ENCODE measurements around the gene FKBP6. TPM values are rescaled to one million over a fixed set of nuclear protein-coding genes. Genes with fewer than 3 reads are reported as not detected.
A peak's percentile ranks its signal among the peaks of the same experiment; 100 is the strongest.
"Not testable (repeated sequence)": the region's sequence is repeated elsewhere in the genome, so short reads cannot be mapped to it uniquely, and the experiment has no call there.

The FKBP6 gene
- not detected for polyA plus RNA-seq (ENCODE audit: low read depth in 6 of 6)

- Mint-ChIP-seq H3K4me1 (peaks cover 15 to 26% (median 15%) of the 10 kb centered on the region in 3 donors), H3K4me3 (peak within 1 kb of the TSS in 1 of 8 donors; percentile 53), H3K27ac (peak within 1 kb of the TSS in 3 of 6 donors; percentile 42 to 72 (median 59))
- not testable (repeated sequence) for ATAC-seq (ENCODE audit: low read depth in 2 of 2); DNase-seq; H3K27me3 Mint-ChIP-seq; H3K9me3 Mint-ChIP-seq; H3K36me3 Mint-ChIP-seq
These were observed at the start of gene FKBP6, which contains the start of gene TRIM50 for GRCh38 chr7:73327922-73328321. Gene FKBP6, plus strand, starts transcription at chr7:73328161. Its CDS starts 268 bp downstream, at chr7:73328429. Gene TRIM50, minus strand, starts transcription at chr7:73328082. Its CDS starts 3,295 bp downstream, at chr7:73324787.

DNA sequence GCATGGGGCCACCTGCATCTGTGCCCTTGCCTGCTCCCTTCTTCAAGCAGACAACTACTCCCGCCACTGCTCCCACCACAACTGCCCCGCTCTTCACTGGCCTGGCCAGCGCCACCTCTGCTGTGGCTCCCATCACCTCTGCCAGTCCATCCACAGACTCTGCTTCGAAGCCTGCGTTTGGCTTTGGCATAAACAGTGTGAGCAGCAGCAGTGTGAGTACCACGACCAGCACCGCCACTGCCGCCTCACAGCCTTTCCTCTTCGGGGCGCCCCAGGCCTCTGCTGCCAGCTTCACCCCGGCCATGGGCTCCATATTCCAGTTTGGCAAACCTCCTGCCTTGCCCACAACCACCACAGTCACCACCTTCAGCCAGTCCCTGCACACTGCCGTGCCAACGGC, 30.7 kb upstream of the FKBP6 start:
- ATAC-seq (ENCODE audit: low read depth in 2 of 2); H3K4me1 Mint-ChIP-seq; H3K4me3 Mint-ChIP-seq; H3K36me3 Mint-ChIP-seq; H3K27me3 Mint-ChIP-seq; H3K27ac Mint-ChIP-seq; H3K9me3 Mint-ChIP-seq; DNase-seq: not testable (repeated sequence)

- not testable (repeated sequence) for ATAC-seq (ENCODE audit: low read depth in 2 of 2)
These were observed 30.3 kb upstream of the FKBP6 start for GRCh38 chr7:73297706-73298105.

DNA sequence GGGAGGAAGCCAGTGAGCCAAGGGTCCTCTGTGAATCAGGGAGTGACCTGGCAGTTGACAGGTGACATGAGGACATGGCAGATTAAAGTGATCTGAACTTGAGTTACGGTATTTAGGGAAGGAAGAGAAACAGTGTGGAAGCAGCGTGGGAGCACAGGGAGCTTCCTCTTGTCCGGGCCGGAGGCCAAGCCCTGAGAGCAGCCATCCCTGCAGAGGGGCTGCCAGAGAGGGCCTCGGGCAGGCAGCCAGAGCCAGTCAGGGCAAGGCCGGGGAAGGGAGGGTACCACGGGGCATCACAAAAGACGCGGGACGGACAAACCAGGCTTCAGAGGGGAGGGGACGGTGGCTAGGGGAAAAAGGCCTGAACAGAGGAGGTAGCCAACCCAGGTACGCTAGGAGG, 28.1 kb upstream of the FKBP6 start:
- H3K36me3 Mint-ChIP-seq; H3K4me1 Mint-ChIP-seq; H3K9me3 Mint-ChIP-seq; H3K27ac Mint-ChIP-seq; DNase-seq; H3K4me3 Mint-ChIP-seq; H3K27me3 Mint-ChIP-seq; ATAC-seq (ENCODE audit: low read depth in 2 of 2): not testable (repeated sequence)

More at GRCh38 chr7:73297706-73298105, 30.3 kb upstream of the FKBP6 start:
- not testable (repeated sequence) for DNase-seq, H3K36me3 Mint-ChIP-seq, H3K4me3 Mint-ChIP-seq, H3K27me3 Mint-ChIP-seq, H3K9me3 Mint-ChIP-seq, H3K27ac Mint-ChIP-seq, H3K4me1 Mint-ChIP-seq

DNA sequence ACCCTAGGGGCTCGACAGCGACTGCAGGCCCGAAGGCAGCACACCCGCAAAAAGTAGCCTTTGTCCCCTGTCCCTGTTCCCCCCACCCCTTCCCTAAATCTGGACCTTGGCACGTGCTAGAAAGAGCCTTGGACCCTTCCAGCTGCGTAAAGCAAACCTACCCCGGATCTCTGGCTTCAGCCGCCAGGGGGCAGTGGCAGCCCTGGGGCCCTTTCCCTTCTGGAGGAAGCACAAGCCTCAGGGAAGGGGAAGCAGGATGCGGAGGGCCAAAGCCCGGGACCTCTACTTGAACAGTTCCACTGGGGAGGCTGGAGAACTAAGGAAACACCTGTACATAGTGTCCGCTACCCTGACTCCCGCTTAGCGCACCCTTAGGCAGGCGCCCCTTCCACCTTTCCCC, 26.9 kb upstream of the FKBP6 start:
- not testable (repeated sequence) for H3K27me3 Mint-ChIP-seq; H3K27ac Mint-ChIP-seq; ATAC-seq (ENCODE audit: low read depth in 2 of 2); H3K9me3 Mint-ChIP-seq; H3K36me3 Mint-ChIP-seq; DNase-seq; H3K4me3 Mint-ChIP-seq
- H3K4me1 Mint-ChIP-seq = peaks cover 5 to 12% (median 6%) of the 10 kb centered on the region in 3 donors

DNA sequence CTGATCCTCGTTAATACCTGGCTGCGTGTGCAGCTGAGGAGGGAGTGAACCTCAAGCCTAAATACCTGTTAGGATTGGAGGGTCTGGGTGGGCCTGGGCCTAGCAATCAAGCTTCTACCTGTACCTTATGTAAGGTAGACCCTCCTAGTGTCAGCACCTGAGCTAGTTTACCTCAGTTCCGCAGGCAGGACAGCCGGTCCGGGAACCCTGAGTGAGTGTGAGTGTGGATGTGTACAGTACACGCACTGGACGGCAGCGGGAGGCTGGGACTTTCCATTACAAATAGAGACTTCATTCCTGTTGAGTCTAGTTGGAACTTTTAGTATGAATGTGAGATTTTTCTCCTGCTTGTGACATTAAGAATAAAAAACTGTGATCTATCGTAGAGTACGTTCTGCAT, 25.1 kb upstream of the FKBP6 start:
- not testable (repeated sequence) for H3K27me3 Mint-ChIP-seq; DNase-seq; H3K9me3 Mint-ChIP-seq; ATAC-seq (ENCODE audit: low read depth in 2 of 2); H3K27ac Mint-ChIP-seq; H3K36me3 Mint-ChIP-seq
- Mint-ChIP-seq H3K4me1 (peaks cover 17 to 27% (median 19%) of the 10 kb centered on the region in 3 donors), H3K4me3 (peak overlapping the region in 1 of 8 donors; percentile 24)

DNA sequence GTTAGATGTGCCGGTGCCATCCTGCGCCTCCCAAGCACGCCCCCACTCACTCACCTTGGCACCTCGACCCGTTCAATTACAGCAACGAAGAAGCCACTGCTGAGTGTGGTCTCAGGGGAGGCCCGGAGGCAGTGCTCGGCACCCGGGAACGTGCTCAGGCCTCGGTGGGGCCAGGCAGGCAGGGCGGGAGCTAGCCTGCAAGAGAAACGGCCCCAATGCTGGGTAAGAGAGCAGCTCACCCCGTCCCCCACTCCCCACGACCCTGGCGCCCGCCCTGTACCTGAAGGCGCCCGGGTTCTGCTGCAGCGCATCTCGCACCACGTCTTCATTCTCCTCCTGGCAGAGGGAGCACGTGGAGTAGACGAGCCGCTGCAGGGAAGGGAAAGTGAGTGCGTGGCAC, 24.4 kb upstream of the FKBP6 start:
- DNase-seq = no peak
- Mint-ChIP-seq H3K9me3 (no peaks in the 10 kb centered on the region), H3K36me3 (peaks cover 5 to 12% of the 10 kb centered on the region in 2 donors), H3K27me3 (no peaks in the 10 kb centered on the region), H3K4me1 (peaks cover 22 to 34% (median 24%) of the 10 kb centered on the region in 3 donors), H3K4me3 (no peak overlapping the region), H3K27ac (no peak overlapping the region)
- no peak for ATAC-seq (ENCODE audit: low read depth in 2 of 2)

GRCh38 chr7:73304071-73304470, 23.9 kb upstream of the FKBP6 start:
- ATAC-seq (ENCODE audit: low read depth in 2 of 2) (no peak), DNase-seq (no peak)
- H3K27ac Mint-ChIP-seq = no peak overlapping the region
- peak overlapping the region in 1 of 8 donors; percentile 44 for H3K4me3 Mint-ChIP-seq
- H3K36me3 Mint-ChIP-seq = peaks cover 5 to 16% of the 10 kb centered on the region in 2 donors
- H3K27me3 Mint-ChIP-seq = no peaks in the 10 kb centered on the region
- H3K4me1 Mint-ChIP-seq = peaks cover 26 to 37% (median 29%) of the 10 kb centered on the region in 3 donors
- no peaks in the 10 kb centered on the region for H3K9me3 Mint-ChIP-seq

GRCh38 chr7:73304612-73305387, 23.2 kb upstream of the FKBP6 start:
- H3K4me3 Mint-ChIP-seq; H3K27me3 Mint-ChIP-seq; ATAC-seq (ENCODE audit: low read depth in 2 of 2); DNase-seq; H3K9me3 Mint-ChIP-seq: not testable (repeated sequence)
- Mint-ChIP-seq H3K4me1 (peaks cover 26 to 36% (median 32%) of the 10 kb centered on the region in 3 donors), H3K27ac (peak overlapping the region in 1 of 6 donors; percentile 49), H3K36me3 (peaks cover 5 to 16% of the 10 kb centered on the region in 2 donors)

GRCh38 chr7:73307436-73307835, 20.5 kb upstream of the FKBP6 start:
- H3K4me3 Mint-ChIP-seq = peak overlapping the region; percentile 96 to 100 (median 98)
- ATAC-seq (ENCODE audit: low read depth in 2 of 2) = no peak

DNA sequence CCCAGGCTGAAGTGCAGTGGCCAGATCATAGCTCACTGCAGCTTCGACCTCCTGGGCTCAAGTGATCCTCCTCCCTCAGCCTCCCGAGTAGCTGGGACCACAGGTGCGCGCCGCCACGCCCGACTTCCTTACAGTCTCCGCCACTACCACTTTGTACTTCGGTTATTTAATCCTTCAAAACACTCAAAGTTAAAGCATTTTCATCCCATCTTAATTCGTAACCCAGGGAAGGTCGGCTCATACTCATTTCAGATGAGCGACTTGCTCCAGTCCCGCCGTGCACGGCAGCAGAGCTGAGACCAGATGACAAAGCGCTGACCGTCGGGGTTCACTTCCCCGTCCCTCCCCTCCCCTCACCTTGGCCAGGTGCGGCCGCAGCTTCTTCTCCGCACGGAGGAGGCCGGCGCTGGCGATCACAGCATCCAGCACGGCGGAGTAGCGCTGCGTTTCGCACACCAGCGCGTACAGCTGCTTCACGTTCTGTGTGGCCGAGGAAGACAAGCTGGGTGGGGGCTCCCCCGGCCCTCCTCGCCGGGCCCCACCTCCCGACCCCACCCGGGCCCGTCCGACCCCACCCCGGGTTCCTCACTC, 19.8 kb upstream of the FKBP6 start:
- Mint-ChIP-seq H3K36me3 (peaks cover 5 to 16% of the 10 kb centered on the region in 2 donors), H3K27me3 (no peaks in the 10 kb centered on the region), H3K4me1 (peaks cover 26 to 40% (median 32%) of the 10 kb centered on the region in 3 donors), H3K4me3 (peak overlapping the region; percentile 96 to 100 (median 98)), H3K27ac (peak overlapping the region; percentile 72 to 96 (median 94)), H3K9me3 (no peaks in the 10 kb centered on the region)
- ATAC-seq (ENCODE audit: low read depth in 2 of 2) (peak; percentile 33 to 46), DNase-seq (no peak)

More at GRCh38 chr7:73307436-73307835, 20.5 kb upstream of the FKBP6 start:
- DNase-seq = no peak
- H3K27ac Mint-ChIP-seq = peak overlapping the region in 4 of 6 donors; percentile 25 to 92 (median 60)
- peaks cover 26 to 40% (median 32%) of the 10 kb centered on the region in 3 donors for H3K4me1 Mint-ChIP-seq
- H3K9me3 Mint-ChIP-seq = no peaks in the 10 kb centered on the region
- no peaks in the 10 kb centered on the region for H3K27me3 Mint-ChIP-seq
- peaks cover 5 to 16% of the 10 kb centered on the region in 2 donors for H3K36me3 Mint-ChIP-seq

DNA sequence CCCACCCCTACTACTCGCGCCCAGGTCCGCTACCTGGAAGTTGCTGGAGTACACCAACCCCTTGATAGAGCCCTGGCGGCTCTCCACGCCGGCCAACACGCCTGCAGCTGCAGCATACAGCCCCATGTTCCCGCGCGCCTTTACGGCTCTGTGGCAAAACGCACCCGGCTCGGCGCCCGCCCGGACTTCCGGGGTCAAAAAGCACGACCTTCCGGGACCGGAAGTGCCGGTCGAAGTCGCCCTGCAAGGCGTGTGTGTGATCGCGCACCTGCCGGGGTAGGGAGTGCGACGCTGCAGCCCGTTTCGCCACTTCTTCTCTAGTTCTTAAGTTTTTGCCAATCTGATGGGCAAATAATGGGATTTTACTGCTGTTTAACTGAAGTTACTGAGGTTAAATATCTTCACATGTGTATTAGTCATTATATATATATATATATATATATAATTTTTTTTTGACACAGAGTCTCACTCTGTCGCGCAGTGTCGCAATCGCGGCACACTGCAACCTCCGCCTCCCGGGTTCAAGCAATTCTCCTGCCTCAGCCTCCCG, 19.2 kb upstream of the FKBP6 start, which contains the start of gene NSUN5:
TSS of gene NSUN5 (minus strand) at position 162 of the 550 bp plus-strand sequence. CDS start at position 126, 36 bp downstream.
- H3K27me3 Mint-ChIP-seq = no peaks in the 10 kb centered on the region
- peaks cover 5 to 16% of the 10 kb centered on the region in 2 donors for H3K36me3 Mint-ChIP-seq
- peak; percentile 96 to 97 for ATAC-seq (ENCODE audit: low read depth in 2 of 2)
- H3K4me1 Mint-ChIP-seq = peaks cover 26 to 40% (median 32%) of the 10 kb centered on the region in 3 donors
- H3K4me3 Mint-ChIP-seq = peak within 1 kb of the TSS; percentile 96 to 100 (median 98)
- DNase-seq = peak; percentile 91
- H3K27ac Mint-ChIP-seq = peak within 1 kb of the TSS; percentile 72 to 96 (median 94)
- H3K9me3 Mint-ChIP-seq = no peaks in the 10 kb centered on the region

GRCh38 chr7:73311421-73311820, 16.5 kb upstream of the FKBP6 start:
- H3K36me3 Mint-ChIP-seq; H3K27me3 Mint-ChIP-seq; DNase-seq; H3K9me3 Mint-ChIP-seq; ATAC-seq (ENCODE audit: low read depth in 2 of 2): not testable (repeated sequence)
- peak overlapping the region in 1 of 8 donors; percentile 34 for H3K4me3 Mint-ChIP-seq
- H3K27ac Mint-ChIP-seq = peak overlapping the region in 1 of 6 donors; percentile 68
- H3K4me1 Mint-ChIP-seq = peaks cover 21 to 40% (median 26%) of the 10 kb centered on the region in 3 donors
